ENCODE data around the gene HEATR5A. TPM values are rescaled to one million over a fixed set of nuclear protein-coding genes. Genes with fewer than 3 reads are reported as not detected.

Gene HEATR5A
- total and polyA plus RNA-seq, 2 of the 13 experiments (the other 11 are each of a cell fraction or from before 2014, with no cell fraction given) = 36.4 to 105 TPM

DNA sequence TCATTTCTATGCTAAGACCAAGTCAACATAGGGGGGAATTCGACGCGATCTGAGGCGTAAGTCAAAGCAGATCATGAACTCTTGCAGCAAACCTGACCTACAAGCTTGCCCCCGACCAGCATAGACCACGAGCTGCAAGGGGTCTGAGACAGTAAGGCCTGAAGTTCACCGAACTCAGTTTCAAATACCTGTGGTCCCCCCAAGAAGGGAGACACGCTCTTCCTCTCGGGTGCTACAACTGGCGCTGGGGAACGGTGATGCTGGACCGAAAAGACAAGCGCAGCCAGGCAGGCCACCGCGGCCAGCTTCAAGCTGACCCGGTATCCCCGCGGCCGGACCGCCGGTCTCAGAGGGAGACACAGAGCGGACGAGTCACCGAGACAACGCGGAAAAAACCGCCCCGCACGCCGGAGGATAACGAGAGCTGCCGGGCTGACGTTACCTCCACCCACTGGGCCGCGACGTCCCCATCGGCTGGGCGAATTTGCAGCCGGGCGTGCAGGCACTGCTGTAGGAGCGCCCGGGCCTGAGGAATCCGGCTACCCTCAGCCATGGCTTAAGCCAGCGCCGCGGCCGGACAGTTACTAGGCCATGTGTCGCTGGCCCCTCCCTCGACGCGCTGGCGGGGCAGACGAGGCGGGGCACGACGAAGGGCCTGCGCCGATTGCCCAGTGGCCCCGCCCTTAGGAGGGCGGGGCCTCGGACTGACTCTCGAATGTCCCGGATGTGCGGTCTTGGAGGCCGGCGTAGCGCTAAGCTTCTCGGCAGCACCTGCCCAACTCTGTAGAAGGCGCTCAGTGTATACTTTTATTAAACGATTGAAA lies 36.7 kb upstream of the HEATR5A start, which contains the start of gene DTD2 (continued):
- TF ChIP-seq, protein P1, sequence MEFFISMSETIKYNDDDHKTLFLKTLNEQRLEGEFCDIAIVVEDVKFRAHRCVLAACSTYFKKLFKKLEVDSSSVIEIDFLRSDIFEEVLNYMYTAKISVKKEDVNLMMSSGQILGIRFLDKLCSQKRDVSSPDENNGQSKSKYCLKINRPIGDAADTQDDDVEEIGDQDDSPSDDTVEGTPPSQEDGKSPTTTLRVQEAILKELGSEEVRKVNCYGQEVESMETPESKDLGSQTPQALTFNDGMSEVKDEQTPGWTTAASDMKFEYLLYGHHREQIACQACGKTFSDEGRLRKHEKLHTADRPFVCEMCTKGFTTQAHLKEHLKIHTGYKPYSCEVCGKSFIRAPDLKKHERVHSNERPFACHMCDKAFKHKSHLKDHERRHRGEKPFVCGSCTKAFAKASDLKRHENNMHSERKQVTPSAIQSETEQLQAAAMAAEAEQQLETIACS (CRISPR knock-in tag; IDR thresholded peaks at IDR 0.05) = peak; percentile 65; the same call in 1 of the 2 replicates
- no peak for TF ChIP-seq ZNF282 (IDR thresholded peaks at IDR 0.05; ENCODE audit: partially characterized antibody)
- TF ChIP-seq, protein P2, sequence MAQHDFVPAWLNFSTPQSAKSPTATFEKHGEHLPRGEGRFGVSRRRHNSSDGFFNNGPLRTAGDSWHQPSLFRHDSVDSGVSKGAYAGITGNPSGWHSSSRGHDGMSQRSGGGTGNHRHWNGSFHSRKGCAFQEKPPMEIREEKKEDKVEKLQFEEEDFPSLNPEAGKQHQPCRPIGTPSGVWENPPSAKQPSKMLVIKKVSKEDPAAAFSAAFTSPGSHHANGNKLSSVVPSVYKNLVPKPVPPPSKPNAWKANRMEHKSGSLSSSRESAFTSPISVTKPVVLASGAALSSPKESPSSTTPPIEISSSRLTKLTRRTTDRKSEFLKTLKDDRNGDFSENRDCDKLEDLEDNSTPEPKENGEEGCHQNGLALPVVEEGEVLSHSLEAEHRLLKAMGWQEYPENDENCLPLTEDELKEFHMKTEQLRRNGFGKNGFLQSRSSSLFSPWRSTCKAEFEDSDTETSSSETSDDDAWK (CRISPR knock-in tag; IDR thresholded peaks at IDR 0.05) = no peak
- TF ChIP-seq ZNF572 (CRISPR knock-in tag; IDR thresholded peaks at IDR 0.05) = peak; percentile 98
- TF ChIP-seq, protein P3, sequence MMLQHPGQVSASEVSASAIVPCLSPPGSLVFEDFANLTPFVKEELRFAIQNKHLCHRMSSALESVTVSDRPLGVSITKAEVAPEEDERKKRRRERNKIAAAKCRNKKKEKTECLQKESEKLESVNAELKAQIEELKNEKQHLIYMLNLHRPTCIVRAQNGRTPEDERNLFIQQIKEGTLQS (CRISPR knock-in tag; IDR thresholded peaks at IDR 0.05) = peak; percentile 88
- peak; percentile 92 for TF ChIP-seq ZNF850 (CRISPR knock-in tag; conservative IDR thresholded peaks at IDR 0.05)
- TF ChIP-seq PRMT3 (CRISPR knock-in tag; IDR thresholded peaks at IDR 0.05; ENCODE audit: borderline replicate concordance, low read depth) = peak; percentile 92; the same call in 1 of the 2 replicates
- peak; percentile 100 for TF ChIP-seq ZNF749 (CRISPR knock-in tag; IDR thresholded peaks at IDR 0.05; ENCODE audit: borderline replicate concordance)
- no peak for TF ChIP-seq SYNCRIP (IDR thresholded peaks at IDR 0.05; ENCODE audit: insufficient read depth, low read depth, low read length)
- TF ChIP-seq ZNF747 (CRISPR knock-in tag; IDR thresholded peaks at IDR 0.05; ENCODE audit: borderline replicate concordance) = peak; percentile 99
- peak; percentile 95 for TF ChIP-seq AGO2 (optimal IDR thresholded peaks at IDR 0.05; ENCODE audit: low read depth, low read length)
- TF ChIP-seq ZNF569 (CRISPR knock-in tag; IDR thresholded peaks at IDR 0.05; ENCODE audit: borderline replicate concordance) = peak; percentile 100
- TF ChIP-seq DMAP1 (CRISPR knock-in tag; IDR thresholded peaks at IDR 0.05) = peak; percentile 100
- TF ChIP-seq THYN1 (CRISPR knock-in tag; IDR thresholded peaks at IDR 0.05; ENCODE audit: borderline replicate concordance, low read depth) = no peak
- TF ChIP-seq ZNF567 (CRISPR knock-in tag; IDR thresholded peaks at IDR 0.05; ENCODE audit: borderline replicate concordance) = peak; percentile 100
- TF ChIP-seq, protein P4, sequence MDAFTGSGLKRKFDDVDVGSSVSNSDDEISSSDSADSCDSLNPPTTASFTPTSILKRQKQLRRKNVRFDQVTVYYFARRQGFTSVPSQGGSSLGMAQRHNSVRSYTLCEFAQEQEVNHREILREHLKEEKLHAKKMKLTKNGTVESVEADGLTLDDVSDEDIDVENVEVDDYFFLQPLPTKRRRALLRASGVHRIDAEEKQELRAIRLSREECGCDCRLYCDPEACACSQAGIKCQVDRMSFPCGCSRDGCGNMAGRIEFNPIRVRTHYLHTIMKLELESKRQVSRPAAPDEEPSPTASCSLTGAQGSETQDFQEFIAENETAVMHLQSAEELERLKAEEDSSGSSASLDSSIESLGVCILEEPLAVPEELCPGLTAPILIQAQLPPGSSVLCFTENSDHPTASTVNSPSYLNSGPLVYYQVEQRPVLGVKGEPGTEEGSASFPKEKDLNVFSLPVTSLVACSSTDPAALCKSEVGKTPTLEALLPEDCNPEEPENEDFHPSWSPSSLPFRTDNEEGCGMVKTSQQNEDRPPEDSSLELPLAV (CRISPR knock-in tag; conservative IDR thresholded peaks at IDR 0.05; ENCODE audit: low read depth) = 0 out of 2 replicates have a peak, but pooled peaks have one; percentile 31
- TF ChIP-seq, protein P5, sequence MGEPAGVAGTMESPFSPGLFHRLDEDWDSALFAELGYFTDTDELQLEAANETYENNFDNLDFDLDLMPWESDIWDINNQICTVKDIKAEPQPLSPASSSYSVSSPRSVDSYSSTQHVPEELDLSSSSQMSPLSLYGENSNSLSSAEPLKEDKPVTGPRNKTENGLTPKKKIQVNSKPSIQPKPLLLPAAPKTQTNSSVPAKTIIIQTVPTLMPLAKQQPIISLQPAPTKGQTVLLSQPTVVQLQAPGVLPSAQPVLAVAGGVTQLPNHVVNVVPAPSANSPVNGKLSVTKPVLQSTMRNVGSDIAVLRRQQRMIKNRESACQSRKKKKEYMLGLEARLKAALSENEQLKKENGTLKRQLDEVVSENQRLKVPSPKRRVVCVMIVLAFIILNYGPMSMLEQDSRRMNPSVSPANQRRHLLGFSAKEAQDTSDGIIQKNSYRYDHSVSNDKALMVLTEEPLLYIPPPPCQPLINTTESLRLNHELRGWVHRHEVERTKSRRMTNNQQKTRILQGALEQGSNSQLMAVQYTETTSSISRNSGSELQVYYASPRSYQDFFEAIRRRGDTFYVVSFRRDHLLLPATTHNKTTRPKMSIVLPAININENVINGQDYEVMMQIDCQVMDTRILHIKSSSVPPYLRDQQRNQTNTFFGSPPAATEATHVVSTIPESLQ (CRISPR knock-in tag; conservative IDR thresholded peaks at IDR 0.05) = no peak
- TF ChIP-seq HNRNPH1 (optimal IDR thresholded peaks at IDR 0.05; ENCODE audit: low read depth, low read length) = no peak
- TF ChIP-seq, protein P6, sequence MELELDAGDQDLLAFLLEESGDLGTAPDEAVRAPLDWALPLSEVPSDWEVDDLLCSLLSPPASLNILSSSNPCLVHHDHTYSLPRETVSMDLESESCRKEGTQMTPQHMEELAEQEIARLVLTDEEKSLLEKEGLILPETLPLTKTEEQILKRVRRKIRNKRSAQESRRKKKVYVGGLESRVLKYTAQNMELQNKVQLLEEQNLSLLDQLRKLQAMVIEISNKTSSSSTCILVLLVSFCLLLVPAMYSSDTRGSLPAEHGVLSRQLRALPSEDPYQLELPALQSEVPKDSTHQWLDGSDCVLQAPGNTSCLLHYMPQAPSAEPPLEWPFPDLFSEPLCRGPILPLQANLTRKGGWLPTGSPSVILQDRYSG (CRISPR knock-in tag; IDR thresholded peaks at IDR 0.05) = peak; percentile 94
- TF ChIP-seq ZMYM4 (CRISPR knock-in tag; IDR thresholded peaks at IDR 0.05) = peak; percentile 99
- TF ChIP-seq ZNF563 (CRISPR knock-in tag; IDR thresholded peaks at IDR 0.05) = peak; percentile 99
